ENCODE results near the gene AFF3. TPM values are rescaled to one million over a fixed set of nuclear protein-coding genes. Genes with fewer than 3 reads are reported as not detected.

Gene AFF3
- total and polyA plus RNA-seq, 10 of the 15 experiments (the other 5 are each of a cell fraction or from before 2014, with no cell fraction given): 0.26 to 5.5 (median 3.0) TPM

DNA sequence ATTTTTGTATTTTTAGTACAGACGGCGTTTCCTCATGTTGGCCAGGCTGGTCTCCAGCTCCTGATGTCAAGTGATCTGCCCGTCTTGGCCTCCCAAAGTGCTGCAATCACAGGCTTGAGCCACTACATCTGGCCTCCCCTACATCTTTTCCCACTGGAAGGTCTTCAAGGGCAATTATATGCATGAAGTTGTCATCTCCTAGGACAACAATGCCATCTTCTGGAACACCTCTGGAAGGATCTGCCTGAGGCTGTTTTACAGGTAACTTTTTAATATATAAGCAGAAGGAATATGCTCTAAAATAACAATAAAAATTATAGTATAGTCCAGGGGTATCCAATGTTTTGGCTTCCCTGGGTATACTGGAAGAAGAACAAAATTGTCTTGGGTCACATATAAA, 321.4 kb downstream of the AFF3 start:
- ChIA-PET SMC1A (ENCODE audit: uncharacterized antibody, unreplicated experiment) (no interaction called here), RAD21 (ENCODE audit: unreplicated experiment) (no interaction called here), CTCF (no interaction called here), POLR2A (no interaction called here)
- in situ Hi-C loops (cut with MboI) (no loop called here), intact Hi-C loops (cut with micrococcal nuclease; ENCODE audit: unreplicated experiment) (loop anchor here (2.0 kb wide), 1 partner anchor 262 kb away; no protein-coding TSS in a partner anchor)
- H3K4me1 ChIP-seq (ENCODE audit: control insufficient read depth, insufficient read depth, low read length): no peaks in the 10 kb centered on the region
- ATAC-seq: no peak
- H3K79me2 ChIP-seq (ENCODE audit: control insufficient read depth, insufficient read depth, low read length): no peaks in the 10 kb centered on the region
- BruUV-seq (replicated peaks): no TSS peak
- TF ChIP-seq HDGF (IDR thresholded peaks at IDR 0.05) (no peak), MEF2A (IDR thresholded peaks at IDR 0.05; ENCODE audit: insufficient read depth, low read depth, low read length) (no peak), ETV6 (conservative IDR thresholded peaks at IDR 0.05 in 1 of 2, IDR thresholded peaks at IDR 0.05 in 1 of 2; ENCODE audit: borderline replicate concordance in 1 of 2, low read depth in 1 of 2) (no peak)
- TF ChIP-seq, protein P1, sequence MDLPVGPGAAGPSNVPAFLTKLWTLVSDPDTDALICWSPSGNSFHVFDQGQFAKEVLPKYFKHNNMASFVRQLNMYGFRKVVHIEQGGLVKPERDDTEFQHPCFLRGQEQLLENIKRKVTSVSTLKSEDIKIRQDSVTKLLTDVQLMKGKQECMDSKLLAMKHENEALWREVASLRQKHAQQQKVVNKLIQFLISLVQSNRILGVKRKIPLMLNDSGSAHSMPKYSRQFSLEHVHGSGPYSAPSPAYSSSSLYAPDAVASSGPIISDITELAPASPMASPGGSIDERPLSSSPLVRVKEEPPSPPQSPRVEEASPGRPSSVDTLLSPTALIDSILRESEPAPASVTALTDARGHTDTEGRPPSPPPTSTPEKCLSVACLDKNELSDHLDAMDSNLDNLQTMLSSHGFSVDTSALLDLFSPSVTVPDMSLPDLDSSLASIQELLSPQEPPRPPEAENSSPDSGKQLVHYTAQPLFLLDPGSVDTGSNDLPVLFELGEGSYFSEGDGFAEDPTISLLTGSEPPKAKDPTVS (IDR thresholded peaks at IDR 0.05; ENCODE audit: low read depth, low read length): no peak
- TF ChIP-seq, protein P2, sequence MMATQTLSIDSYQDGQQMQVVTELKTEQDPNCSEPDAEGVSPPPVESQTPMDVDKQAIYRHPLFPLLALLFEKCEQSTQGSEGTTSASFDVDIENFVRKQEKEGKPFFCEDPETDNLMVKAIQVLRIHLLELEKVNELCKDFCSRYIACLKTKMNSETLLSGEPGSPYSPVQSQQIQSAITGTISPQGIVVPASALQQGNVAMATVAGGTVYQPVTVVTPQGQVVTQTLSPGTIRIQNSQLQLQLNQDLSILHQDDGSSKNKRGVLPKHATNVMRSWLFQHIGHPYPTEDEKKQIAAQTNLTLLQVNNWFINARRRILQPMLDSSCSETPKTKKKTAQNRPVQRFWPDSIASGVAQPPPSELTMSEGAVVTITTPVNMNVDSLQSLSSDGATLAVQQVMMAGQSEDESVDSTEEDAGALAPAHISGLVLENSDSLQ (IDR thresholded peaks at IDR 0.05): no peak
- TF ChIP-seq, protein P3, sequence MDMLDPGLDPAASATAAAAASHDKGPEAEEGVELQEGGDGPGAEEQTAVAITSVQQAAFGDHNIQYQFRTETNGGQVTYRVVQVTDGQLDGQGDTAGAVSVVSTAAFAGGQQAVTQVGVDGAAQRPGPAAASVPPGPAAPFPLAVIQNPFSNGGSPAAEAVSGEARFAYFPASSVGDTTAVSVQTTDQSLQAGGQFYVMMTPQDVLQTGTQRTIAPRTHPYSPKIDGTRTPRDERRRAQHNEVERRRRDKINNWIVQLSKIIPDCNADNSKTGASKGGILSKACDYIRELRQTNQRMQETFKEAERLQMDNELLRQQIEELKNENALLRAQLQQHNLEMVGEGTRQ (IDR thresholded peaks at IDR 0.05; ENCODE audit: borderline replicate concordance, low read depth, low read length): no peak
- no peaks in the 10 kb centered on the region for H3K9me3 ChIP-seq (replicated peaks; ENCODE audit: control insufficient read depth, insufficient read depth, low read length)
- no peaks in the 10 kb centered on the region for H3K36me3 ChIP-seq (ENCODE audit: control insufficient read depth in 2 of 2, insufficient read depth in 2 of 2, low read length in 1 of 2)
- H3K27ac ChIP-seq (ENCODE audit: control insufficient read depth, insufficient read depth): no peak overlapping the region
- no peak overlapping the region for H3K4me2 ChIP-seq (ENCODE audit: control insufficient read depth, insufficient read depth)
- no peak overlapping the region for H3K4me3 ChIP-seq
- H3K9ac ChIP-seq (ENCODE audit: control insufficient read depth, insufficient read depth, low read length): no peak overlapping the region
- no peaks in the 10 kb centered on the region for H3K27me3 ChIP-seq (replicated peaks in 1 of 2; ENCODE audit: control insufficient read depth in 2 of 2, insufficient read depth in 2 of 2, low read length in 1 of 2)
- FAIRE-seq: no peak
- DNase-seq (ENCODE audit: low read depth, low spot score): no peak
- 67% methylated on average over 3 of the region's 3 CpGs for WGBS (ENCODE audit: insufficient coverage, insufficient replicate concordance, low lambda C conversion rate, missing lambda C conversion rate)
- H4K20me1 ChIP-seq (ENCODE audit: control insufficient read depth, insufficient read depth): no peaks in the 10 kb centered on the region
- no peak overlapping the region for H2AFZ ChIP-seq (ENCODE audit: control insufficient read depth, low read depth, low read length)

All from GM12878 (cell line).